ENCODE results near the gene RASAL2.
"Not testable (repeated sequence)": the region's sequence is repeated elsewhere in the genome, so short reads cannot be mapped to it uniquely, and the experiment has no call there.

The RASAL2 gene

DNA sequence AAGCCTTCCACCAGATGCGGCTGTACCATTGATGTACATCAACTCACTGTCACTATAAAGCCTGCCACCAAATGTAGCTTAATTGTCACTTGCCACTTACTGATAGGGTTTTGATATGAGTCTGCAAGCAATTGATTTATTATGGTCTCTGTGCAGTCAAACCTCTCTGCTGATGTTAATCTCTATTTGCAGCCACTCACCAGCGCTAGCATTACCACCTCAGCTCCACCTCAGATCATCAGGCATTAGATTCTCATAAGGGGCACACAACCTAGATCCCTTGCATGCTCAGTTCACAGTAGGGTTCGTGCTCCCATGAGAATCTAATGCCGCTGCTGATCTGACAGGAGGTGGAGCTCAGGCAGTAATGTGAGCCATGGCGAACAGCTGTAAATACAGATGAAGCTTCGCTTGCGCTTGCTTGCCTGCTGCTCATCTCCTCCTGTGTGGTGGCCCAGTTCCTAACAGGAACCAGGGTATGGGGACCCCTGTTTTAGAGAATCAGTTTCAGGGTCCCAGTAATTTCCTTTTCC, 26.7 kb downstream of the RASAL2 start:
- not testable (repeated sequence) for DNase-seq

DNA sequence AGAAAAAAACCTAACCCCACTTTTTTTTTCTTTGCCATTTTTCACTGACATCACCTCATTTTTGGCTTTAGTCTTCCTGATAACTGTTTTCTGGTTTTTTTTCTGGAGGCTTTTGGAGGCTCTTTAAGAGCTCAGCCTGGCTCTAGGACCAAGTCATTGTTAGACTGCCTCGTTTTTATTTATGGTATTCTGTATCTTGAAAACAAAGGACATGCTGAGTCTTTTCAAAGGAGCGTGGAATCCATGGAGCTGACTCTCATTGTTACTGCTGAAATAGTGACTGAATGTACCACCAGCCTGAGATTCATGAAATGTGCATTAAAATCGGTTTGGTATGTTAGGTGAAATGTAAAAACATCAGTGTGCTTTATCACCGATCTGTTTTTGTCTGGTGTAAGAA, 28.0 kb downstream of the RASAL2 start:
- DNase-seq, result no peak

DNA sequence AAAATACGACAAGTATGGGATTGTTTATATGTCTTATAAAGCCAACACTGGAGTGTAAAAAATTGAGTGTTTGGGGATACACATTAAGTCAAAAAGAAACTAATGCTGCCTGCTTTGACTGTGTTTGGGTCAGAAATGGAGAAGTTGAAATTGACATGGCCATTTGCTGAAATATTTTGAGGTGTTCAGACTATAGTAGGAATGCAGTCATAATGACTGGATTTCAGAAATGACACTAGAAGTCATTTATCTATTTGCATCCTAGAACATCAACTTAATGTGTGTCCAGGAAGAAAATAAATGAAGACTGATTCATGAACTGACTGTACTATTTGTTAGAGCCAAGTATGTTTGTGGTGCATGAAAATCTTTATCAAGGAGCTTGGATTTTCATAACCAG, 28.4 kb downstream of the RASAL2 start:
- no peak for DNase-seq

DNA sequence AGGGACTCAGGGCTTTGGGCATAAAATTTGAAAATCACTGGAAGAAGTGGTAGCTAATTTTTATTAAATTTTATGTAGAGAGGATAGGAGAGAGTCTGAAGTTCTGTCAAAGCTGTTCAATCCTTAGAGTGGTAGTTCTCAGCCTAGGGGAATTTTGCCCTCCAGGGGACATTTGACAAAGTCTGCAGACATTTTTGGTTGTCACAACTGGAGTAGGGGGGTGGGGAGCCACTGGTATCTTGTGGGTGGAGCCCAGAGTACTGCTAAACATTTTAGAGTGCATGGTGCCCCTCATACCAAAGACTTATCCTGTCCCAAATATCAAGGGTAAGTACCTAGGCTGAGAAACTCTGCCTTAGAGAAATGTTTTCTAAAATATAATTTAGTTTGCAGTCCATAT, 30.2 kb downstream of the RASAL2 start:
- DNase-seq, result no peak

DNA sequence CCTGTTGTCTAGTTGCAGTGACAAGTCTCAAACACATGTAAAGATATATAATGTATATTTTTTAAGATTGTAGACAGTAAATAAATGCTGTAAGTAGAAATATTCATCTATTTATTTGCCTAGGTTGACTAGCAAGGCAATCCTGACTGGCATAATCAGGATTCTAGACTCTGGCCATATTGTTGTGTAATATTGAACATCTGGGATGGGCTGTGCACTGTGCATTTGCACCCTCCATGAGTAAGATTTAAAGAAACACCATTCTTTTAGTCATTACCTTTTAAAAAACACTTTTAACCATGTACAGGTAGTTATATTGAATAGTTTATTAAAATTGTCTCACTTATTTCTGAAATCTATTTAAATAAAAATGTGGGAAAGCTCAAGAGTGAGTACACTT, 32.4 kb downstream of the RASAL2 start:
- DNase-seq, result no peak

DNA sequence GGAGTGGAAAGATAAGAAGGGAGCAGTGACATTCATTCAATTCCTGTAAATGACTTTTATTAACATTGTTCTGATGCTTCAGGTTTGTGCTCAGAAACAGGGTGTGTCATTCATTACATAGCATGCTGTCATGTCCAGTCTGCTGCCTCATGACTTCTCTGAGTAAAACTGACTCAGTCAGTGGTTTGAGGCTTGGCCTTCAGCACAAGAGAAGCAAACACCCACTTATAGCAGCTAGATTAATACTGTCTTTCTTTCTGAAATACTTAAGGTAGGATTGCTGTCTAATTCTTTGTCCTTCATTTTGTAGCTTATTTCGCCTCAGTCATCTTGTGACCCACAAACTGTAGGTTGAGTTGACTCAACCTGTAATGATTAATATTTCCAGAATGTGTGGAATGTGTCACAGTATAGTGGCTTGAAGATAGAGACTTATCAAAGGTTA, 32.9 kb downstream of the RASAL2 start:
- no peak for DNase-seq

DNA sequence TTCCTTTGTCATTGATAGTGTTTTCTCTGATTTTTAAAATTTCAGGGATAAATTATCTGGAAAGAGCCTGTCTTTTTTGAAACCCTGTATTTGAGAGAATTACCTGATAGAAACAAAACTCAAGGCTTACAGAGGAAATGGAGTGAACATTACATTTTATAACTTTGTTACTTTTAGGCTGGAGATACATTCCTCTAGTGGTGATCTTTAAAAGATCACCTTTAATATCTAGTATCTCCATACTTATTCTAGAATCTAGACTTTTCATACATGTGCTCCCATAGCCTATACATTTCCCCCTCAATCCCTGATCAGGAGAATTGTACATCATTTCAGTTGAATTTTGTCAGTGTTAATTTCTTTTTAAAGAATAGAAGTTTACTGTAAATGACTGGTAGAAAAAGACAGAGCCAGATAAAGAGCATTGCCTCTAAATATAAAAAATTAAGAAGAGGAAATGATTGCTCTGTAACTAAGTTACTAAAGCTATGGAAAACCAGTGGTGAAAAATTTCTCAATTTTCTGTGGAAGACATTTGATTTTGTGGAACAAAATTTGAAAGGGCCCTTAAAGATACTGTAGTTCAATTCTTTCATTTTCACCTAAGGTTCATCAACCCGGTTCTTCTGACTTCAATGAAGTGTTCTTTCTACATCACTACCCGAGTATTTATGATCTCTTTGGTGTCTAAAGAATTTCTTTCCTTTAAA, 33.7 kb downstream of the RASAL2 start:
- no peak for DNase-seq

DNA sequence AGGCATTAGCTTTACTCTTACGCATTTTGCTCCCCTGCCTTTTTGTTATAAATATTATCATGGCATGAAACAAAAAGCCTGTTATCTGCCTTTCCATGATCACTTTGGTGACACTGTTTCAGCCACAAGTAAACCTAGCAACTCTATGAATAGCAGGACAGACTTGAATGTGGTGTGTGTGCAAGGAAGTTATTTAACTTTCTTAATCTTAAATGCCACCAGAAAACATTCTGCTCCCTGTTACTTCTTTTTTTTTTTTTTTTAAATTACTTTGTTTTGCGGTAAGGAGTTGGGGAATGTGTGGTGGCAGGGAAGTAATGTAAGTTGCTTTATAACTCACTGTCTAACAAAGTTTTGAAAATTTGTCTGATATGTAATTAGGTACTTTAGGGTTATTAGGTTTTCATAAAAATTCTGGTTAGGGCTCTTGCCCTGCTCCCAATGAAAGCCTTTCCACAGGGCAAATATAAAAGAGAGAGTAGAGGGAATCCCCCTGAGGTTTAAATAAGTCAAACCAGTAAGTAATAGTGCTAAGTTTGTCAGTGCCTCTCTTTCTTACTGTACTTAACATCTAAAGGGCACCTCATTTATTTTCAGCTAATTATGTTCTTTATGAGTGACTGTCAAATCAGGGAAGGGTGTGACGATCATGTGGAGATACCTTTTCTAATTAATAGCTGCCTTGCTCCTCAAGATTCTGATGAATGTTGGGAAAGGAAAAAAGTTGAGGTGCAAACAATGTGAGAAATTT, 39.5 kb downstream of the RASAL2 start:
- DNase-seq, result peak; percentile 4

DNA sequence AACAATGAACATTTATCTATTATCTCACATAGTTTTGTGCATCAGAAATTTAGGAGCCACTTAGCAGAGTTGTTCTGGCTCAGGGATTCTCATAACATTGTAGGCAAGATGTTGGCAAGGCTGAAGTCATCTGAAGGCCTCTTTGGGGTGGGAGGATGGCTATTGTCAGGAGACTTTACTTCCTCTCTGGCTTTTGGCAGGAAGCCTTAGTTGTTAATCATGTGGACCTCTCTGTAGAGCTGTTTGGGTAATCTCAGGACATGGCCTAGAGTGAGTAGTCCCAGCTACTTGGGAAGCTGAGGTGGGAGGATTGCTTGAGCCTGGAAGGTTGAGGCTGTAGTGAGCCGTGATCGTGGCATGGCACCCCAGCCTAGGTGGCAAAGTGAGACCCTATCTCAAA, 40.2 kb downstream of the RASAL2 start:
- peak; percentile 36 for DNase-seq

DNA sequence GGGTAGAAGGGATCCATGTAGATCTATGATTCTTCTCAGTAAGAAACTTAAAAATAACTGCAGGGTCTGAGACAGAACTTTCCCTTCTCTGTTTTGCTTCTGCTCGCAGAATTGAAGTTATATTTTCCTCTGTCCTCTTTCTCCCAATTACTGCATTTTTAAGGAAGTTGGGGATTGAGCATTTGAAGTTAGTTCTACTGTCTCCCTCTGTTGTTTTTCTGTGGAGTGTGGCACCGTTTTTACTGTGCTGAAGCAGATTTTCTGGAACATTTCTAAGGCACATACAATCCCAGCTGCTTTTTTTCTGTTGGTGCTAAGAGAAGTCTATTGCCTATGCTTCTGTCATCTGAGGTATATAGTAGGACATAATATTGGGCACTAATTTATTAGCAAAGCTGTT, 43.3 kb downstream of the RASAL2 start:
- no peak for DNase-seq

DNA sequence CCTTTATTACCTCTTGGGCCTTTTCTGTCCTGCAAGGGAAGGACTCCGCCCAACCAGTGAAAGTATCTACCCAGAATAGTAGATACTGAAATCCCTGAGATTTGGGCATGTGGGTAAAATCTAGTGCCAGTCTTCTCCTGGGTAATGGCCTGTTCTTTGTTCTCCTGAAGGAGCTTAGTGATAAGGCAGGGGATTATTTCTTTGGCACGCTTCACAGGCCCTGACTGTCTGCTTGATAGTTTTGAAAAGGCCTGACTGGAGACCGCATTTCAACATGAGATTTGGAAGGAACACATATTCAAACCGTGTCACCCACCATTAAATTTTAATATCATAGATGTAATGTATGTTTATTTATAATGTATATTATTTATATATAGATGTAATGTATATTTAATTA, 48.9 kb downstream of the RASAL2 start:
- no peak for DNase-seq

DNA sequence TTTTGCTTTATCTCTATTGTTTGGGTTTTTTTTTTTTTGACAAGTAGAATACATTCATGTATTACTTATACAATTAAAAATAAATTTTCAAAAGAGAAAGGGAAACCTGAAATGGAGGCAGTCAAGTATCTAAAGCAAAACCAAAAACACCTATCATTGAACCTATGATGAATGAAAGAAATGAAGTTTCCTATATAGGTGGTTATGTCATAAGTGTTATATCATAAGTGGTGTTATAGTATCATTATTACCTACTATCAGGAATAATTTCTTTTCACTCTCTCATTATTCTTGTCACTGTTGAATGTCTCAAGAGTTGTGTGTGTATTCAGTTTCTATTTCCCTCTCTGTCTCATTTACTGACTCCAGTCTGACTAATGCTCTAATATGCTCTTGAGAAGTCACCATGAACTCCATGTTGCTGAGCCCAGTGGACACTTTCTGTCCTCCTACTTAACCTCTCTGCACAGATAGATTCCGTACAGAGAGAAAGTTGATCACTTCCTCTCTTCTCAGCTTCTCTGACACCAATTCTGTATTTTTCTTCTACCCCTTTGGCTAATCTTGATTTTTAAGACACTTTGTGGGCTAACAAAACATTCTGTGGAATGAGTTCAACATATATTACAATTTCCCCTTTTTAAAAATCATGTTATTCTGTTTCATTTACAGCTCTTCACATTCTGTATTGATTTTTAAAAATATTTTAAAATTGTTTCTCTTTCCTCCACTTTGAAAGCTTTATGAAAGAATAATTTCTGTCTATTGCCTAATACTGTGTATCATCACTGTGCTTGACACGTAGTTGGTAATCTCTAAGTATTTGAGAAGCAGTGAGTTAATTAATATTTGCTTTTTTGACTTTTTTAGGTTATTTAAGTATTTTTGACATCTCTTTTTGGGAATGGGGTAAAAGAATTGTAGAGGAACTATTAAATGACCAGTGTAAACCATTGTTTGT, 50.1 kb downstream of the RASAL2 start:
- no peak for DNase-seq

DNA sequence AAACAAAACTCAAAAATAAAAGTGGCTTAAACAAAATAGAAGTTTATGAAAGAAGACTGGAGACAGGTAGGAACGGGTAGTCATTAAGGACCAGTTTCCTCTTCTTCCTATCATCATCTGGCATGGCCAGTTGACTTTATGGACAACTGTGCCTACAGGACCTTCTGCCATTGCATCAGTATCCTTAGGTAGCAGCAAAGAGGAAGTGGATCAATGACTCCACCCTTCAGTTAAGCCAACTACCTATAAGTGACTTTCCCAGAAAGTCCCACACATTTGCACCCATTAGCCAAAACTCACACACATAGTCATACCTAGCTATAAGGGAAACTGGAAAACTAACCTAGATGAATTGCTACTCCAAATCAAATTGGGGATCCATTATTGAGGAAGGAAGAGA, 51.7 kb downstream of the RASAL2 start:
- DNase-seq, result no peak

DNA sequence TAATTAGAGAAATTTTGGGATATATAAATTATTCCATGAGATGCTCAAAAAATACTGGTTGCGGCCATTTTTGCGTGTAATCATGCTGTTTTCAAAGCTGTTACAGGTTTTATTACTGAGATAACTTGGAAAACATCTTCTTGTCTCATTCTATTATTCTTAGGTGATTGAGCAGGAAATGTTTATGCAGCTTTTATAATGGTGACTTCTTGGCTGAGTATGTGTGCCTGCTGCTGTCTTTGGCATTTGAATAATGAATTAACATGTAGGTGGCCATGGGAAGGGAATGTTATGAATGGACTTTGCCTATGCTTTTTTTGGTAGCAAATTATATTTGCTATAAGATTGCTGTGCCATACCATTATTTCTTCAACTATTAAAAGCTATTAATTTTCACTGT, 52.5 kb downstream of the RASAL2 start:
- no peak for DNase-seq

DNA sequence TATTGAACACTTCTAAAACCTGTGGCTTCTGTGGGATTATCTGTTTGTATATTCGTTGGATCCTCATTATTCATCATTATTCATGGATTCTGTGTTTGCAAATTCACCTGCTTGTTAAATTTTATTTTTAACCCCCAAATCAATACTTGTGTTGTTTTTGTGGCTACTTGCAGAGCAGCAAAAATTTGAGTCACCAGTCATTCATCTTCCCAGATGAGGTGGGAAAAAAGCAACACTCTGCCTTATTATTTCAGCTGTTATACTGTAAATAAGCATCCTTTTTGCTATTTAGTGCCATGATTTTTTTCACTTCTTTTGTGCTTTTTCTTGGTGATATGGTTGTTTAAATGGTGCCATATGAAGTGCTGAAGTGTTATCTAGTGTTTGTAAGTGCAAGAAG, 56.7 kb downstream of the RASAL2 start:
- no peak for DNase-seq

DNA sequence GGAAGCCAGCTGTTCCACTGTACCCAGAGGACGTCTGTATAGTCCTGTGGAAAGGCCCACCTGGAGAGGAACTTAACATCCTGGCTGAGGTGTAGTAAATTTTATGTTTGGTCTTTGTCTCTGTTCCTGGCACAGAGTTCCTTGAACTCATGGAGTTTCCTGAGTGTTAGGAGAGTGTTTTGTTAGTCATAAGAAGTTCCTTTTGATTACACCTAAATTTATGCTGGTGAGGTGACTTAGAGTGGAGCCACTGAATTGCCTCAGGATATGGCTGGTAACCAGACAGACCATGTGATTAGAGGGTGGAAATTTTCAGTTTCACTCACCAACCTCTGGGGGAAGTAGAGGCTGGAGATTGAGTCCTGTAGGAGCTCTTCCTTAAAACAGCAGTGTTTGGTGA, 57.9 kb downstream of the RASAL2 start:
- no peak for DNase-seq

DNA sequence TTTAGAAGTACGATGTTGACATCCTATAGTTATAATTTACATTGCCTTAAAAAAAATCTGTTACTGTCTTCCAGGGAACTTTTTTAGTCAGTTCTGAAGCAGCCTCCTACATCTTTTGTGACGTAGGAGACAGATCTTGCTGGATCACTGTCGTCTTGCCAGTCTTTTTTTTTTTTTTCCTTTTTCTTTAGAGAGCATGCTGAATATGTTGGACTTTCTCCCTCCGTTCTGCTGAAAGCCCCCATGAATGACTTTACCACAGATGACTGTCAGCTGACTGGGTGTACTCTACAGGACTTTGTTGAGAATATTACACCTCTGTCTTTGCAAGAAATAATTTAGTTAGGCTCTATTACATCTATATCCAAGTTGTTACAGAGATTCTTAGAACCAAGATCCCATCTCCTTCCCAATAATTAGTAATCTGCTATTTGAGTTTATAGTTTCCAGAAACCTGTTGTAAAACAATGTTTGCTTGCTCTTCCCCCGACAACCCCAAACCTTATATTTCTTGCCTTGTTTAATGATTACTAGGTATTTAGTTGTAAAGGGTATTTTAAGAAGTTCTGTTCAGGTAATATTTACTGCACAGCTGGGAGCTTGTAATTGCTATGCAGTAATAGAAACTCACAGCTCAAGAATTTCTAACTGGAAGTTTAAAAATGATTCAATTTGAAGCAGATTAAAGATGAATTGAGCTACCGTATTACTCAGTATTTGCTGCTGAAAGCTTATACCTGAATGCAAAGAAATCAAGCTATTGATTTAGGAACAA, 61.8 kb downstream of the RASAL2 start:
- no peak for DNase-seq

DNA sequence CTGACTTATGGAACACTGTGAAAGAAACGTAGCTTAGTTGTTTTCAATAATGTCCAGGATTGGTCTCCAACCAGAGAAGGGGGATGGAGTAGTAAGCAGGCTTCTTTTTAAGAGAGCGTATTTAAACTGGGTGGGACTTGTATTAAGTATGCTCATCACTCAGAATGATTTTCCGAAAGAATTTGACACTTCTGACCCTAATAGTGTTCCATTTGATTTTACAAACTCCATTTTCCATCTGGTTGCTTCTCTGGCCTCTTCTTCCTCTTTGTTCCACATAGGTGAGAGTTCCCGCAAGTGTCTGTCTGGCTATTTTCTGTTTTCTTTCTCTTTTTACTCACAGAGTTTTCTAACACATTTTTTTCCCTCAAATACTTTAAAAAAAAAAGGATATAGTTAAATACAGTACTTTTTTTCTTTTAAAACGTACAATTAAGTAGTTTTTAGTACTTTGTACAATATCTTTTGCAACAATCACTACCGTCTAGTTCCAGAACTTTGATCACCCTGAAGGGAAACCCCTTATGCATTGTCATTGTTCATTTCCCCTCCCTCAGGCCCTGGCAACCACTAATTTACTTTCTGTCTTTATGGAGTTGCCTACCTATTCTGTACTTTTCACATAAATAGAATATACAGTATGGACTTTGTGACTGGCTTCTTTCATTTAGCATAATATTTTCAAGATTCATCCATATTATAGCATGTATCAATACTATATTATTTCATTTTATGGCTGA, 67.0 kb downstream of the RASAL2 start:
- no peak for DNase-seq

DNA sequence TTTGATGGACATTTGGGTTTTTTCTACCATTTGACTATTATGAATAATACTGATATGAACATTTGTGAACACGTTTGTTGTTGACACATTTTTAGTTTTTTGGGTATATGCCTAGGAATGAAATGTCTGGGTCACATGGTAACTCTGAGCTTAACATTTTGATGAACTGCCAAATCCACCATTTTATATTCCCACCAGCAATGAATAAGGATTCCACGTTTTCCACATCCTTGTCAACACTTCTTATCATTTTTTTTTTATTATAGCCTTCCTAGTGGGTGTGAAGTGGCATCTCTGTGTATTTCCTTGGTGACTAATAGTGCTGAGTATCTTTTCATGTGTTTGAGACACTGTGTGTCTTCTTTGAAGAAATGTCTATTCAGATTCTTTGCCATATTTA, 67.6 kb downstream of the RASAL2 start:
- DNase-seq, result no peak

DNA sequence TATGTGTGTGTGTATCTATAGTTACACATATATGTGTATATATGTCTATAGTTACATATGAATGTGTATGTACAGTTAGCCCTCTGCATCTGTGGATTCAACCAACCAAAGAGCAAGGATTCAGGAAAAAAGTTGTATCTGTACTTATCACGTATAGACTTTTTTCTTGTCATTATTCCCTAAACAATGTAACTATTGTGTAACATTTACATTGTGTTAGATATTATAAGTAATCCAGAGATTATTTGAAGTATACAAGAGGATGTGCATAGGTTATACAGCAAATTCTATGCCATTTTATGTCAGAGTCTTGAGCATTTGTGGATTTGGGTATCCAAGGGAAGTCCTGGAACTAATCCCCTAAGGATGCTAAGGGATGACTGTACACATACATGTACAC, 71.3 kb downstream of the RASAL2 start:
- DNase-seq, result no peak

DNA sequence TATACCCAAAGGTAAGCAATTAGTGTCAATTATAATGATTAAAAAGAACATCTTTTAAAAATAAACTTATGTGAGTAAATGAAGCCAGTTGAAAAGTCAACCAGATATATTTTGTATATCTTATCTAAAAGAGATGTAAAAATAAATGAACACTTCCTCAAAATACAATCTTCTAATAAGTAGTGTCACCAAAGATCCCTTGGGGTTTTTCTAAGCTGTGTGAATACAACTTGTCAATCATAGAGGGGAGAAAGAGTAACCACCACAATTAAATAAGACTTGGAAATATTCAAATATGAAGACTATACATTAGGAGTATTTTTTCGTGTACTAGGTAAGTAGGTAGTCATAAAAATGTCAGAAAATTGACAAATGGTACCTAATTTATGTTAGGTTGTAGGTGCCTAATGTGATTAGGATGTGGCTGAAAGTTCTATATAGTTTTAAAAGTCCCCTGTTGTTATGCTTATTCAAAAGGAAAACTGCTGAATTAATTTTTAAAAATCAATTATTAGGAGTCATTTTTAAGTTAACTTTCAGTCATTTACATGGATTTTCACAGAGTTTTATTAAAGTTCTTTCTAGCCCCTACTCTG, 72.6 kb downstream of the RASAL2 start:
- DNase-seq, result no peak

Data from hematopoietic multipotent progenitor cell treated with erythropoietin and hydrocortisone succinate and interleukin-3 and kit ligand, for 8 days (in vitro differentiated cells).